Hepatocyte (in vitro differentiated cells): ENCODE data around the gene SLC66A1. TPM values are rescaled to one million over a fixed set of nuclear protein-coding genes. Genes with fewer than 3 reads are reported as not detected.
"Not testable (repeated sequence)": the region's sequence is repeated elsewhere in the genome, so short reads cannot be mapped to it uniquely, and the experiment has no call there.

Experiments used
- DNase-seq: peaks from one replicate; pipeline ENCODE4 v3.0.0-alpha.2; 2016; ENCODE audit warnings: low spot score
- H2AFZ ChIP-seq: fragments of 200-600 bp; sonication (generic); 2 replicates; pipeline ENCODE4 v1.6.0; 2016; ENCODE audit warnings: antibody characterized with exemption, mild to moderate bottlenecking
- H3K27ac ChIP-seq: fragments of 200-600 bp; sonication (generic); 2 replicates; pipeline ENCODE4 v1.5.1; 2016; ENCODE audit warnings: mild to moderate bottlenecking
- H3K27me3 ChIP-seq: fragments of 200-600 bp; sonication (generic); 2 replicates; pipeline ENCODE4 v1.6.1; 2016
- H3K36me3 ChIP-seq: fragments of 200-600 bp; sonication (generic); replicated peaks from 2 replicates; pipeline ENCODE4 v1.5.1; 2016; ENCODE audit warnings: low read depth; ENCODE audit not compliant: insufficient read depth
- H3K4me1 ChIP-seq: fragments of 200-600 bp; sonication (generic); 2 replicates; pipeline ENCODE4 v1.5.1; 2016; ENCODE audit warnings: mild to moderate bottlenecking, moderate library complexity; ENCODE audit not compliant: insufficient read depth
- H3K4me2 ChIP-seq: fragments of 200-600 bp; sonication (generic); 2 replicates; pipeline ENCODE4 v1.6.0; 2016
- H3K4me3 ChIP-seq: fragments of 200-600 bp; sonication (generic); 2 replicates; pipeline ENCODE4 v1.5.1; 2016; ENCODE audit warnings: mild to moderate bottlenecking
- H3K79me2 ChIP-seq: fragments of 200-600 bp; sonication (generic); 2 replicates; pipeline ENCODE4 v1.6.0; 2017; ENCODE audit warnings: mild to moderate bottlenecking
- H3K9me2 ChIP-seq: fragments of 200-600 bp; sonication (generic); replicated peaks from 2 replicates; pipeline ENCODE4 v1.6.0; 2017; ENCODE audit warnings: mild to moderate bottlenecking; ENCODE audit not compliant: insufficient read depth
- H3K9me3 ChIP-seq: fragments of 200-600 bp; sonication (generic); 2 replicates; pipeline ENCODE4 v1.5.1; 2016; ENCODE audit warnings: low read depth, mild to moderate bottlenecking
- H4K20me1 ChIP-seq: fragments of 200-600 bp; sonication (generic); 2 replicates; pipeline ENCODE4 v1.6.0; 2016; ENCODE audit warnings: mild to moderate bottlenecking; ENCODE audit not compliant: insufficient read depth, poor library complexity, severe bottlenecking
- CTCF ChIP-seq: fragments of 200-600 bp; sonication (generic); IDR thresholded peaks from 2 replicates; pipeline ENCODE4 v1.5.1; 2016; ENCODE audit warnings: antibody characterized with exemption, mild to moderate bottlenecking; ENCODE audit not compliant: poor library complexity
- EZH2 ChIP-seq: fragments of 200-600 bp; sonication (generic); IDR thresholded peaks from 2 replicates; pipeline ENCODE4 v1.6.1; 2016; ENCODE audit warnings: antibody characterized with exemption, mild to moderate bottlenecking, borderline replicate concordance
- EZH2phosphoT487 ChIP-seq: fragments of 200-600 bp; sonication (generic); IDR thresholded peaks from one replicate; pipeline ENCODE4 v1.6.1; 2018; ENCODE audit warnings: antibody characterized with exemption, mild to moderate bottlenecking, low read depth, moderate library complexity; ENCODE audit not compliant: unreplicated experiment, severe bottlenecking
- WGBS: methylation state at CpG from one replicate; pipeline ENCODE4 v1.1.6; 2016; ENCODE audit warnings: low lambda C conversion rate; ENCODE audit errors: missing lambda C conversion rate; 5-methylcytosine and 5-hydroxymethylcytosine counted together
- polyA plus RNA-seq: library from polyadenylated mRNA; unstranded; fragments of >200 nt; fragmentation: Nextera tagmentation; extraction: Ambion mirVana; gene quantifications from 2 replicates; pipeline ENCODE4 v1.2.1, GENCODE V29; 2016
- total RNA-seq: library from RNA; depleted of rRNA; stranded (reverse); fragments of >200 nt; gene quantifications from 2 replicates; pipeline ENCODE4 v1.2.3, GENCODE V29; 2014

SLC66A1 gene
- total and polyA plus RNA-seq, 2 experiments from 2014 or later: 28.2 to 39.6 TPM

DNA sequence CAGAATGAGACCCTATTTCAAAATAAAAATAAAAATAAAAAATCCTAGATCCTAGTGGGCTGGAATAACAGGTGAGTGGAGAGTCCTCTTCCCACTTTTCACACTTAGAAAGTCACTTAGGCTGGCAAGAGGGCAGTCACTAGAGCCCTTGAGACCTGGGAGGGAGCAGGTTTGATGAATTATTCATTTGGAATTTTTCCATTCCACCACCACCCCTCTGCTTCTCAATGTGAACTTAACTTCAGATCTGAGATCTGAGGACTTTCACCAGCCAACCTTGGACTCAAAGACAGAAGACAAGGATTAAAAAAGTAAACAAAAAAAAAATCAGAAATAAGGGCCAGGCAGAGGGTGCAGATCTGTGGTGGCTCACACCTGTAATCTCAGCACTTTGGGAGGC, 40.1 kb upstream of the SLC66A1 start:
- no peaks in the 10 kb centered on the region for H3K9me2 ChIP-seq
- no peak for DNase-seq
- H3K79me2 ChIP-seq: no peaks in the 10 kb centered on the region
- no peak overlapping the region for H3K27ac ChIP-seq
- H3K4me1 ChIP-seq: no peaks in the 10 kb centered on the region
- no peak overlapping the region for H2AFZ ChIP-seq
- no peaks in the 10 kb centered on the region for H3K9me3 ChIP-seq
- H3K4me2 ChIP-seq: no peak overlapping the region
- H3K27me3 ChIP-seq: no peaks in the 10 kb centered on the region
- no peaks in the 10 kb centered on the region for H3K36me3 ChIP-seq
- no peaks in the 10 kb centered on the region for H4K20me1 ChIP-seq
- H3K4me3 ChIP-seq: no peak overlapping the region
- TF ChIP-seq EZH2: no peak
- no peak for TF ChIP-seq EZH2phosphoT487
- TF ChIP-seq CTCF: no peak

DNA sequence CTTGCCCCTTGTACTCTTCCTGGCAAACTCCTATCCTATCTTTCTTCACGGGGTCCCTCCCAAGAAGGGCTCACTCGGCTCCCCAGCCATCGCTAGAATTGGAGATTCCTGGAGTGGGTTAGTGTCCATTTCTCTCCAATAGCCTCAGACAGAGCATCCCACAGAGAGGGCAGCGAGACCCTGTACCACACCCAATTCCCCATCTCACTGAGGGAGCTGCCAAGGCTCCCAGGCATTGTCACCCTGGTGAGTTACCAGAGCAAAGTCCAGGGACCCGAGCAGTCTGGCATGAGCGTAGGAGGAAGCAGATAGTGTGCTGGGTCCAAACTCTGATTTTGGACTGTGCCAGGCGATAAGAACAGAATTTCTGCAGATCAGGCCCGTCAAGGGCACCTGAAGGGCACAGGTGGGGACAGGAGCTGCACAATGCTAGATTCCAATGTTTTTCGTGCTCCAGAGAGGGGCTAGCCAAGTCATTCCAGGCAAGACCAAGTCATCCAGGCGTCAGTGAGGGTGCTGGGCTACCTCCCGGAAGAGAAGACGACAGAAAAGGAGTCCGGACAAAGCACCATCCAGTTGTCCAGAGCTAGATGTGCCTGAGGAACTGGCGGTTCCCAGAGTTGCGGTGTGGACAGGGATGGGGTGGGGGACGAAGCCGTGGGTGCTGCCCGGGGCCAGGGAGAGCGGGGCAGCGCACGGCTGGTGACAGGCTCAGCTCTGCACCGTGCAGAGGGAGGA, 38.9 kb upstream of the SLC66A1 start:
- no peaks in the 10 kb centered on the region for H3K36me3 ChIP-seq
- no peak overlapping the region for H2AFZ ChIP-seq
- H3K4me1 ChIP-seq: no peaks in the 10 kb centered on the region
- DNase-seq: no peak
- H3K4me3 ChIP-seq: no peak overlapping the region
- H3K27ac ChIP-seq: no peak overlapping the region
- 94% methylated on average over 21 of the region's 22 CpGs for WGBS
- H4K20me1 ChIP-seq: no peaks in the 10 kb centered on the region
- H3K4me2 ChIP-seq: no peak overlapping the region
- TF ChIP-seq CTCF (no peak), EZH2 (no peak), EZH2phosphoT487 (no peak)
- no peaks in the 10 kb centered on the region for H3K9me2 ChIP-seq
- H3K9me3 ChIP-seq: no peaks in the 10 kb centered on the region
- H3K27me3 ChIP-seq: no peaks in the 10 kb centered on the region
- H3K79me2 ChIP-seq: no peaks in the 10 kb centered on the region

DNA sequence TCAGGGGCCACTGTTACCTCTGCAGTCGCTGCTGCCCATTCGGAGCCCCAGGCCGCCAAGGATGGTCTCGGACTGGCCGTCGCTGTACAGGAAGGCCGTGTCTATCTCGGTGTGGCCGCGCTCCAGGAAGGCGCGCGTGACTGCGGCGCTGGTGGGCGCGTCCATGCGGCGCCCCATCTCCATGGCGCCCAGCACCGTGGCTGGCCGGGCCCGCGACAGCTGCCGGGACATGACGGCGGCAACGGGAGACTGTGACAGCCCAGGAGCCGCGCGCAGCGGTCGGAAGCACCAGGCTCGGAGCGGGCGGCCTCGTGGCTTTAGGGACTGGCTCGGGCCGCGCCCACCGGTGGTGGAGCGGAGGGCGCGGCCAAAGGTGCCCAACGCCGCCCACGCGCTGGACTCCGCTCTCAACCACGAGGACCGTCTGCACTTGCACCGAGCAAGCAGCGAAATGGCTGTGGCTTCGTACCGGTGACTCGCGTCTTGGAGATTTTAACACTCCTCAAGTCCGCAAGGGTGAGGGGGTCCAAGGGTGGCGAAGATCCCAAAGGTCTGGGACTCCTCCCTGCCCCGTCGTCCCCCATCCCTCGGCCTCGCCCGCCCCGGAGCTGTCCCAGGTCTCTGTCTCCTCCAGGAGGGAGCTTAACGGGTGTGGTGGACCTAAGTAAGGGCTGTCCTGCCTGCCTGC, 38.1 kb upstream of the SLC66A1 start:
- not testable (repeated sequence) for DNase-seq, H3K9me3 ChIP-seq, H3K4me1 ChIP-seq, H3K4me3 ChIP-seq, H3K9me2 ChIP-seq, H2AFZ ChIP-seq, H3K27me3 ChIP-seq, H3K27ac ChIP-seq, H3K36me3 ChIP-seq, H4K20me1 ChIP-seq, H3K4me2 ChIP-seq, H3K79me2 ChIP-seq
- WGBS: 97% methylated on average over 33 of the region's 66 CpGs

DNA sequence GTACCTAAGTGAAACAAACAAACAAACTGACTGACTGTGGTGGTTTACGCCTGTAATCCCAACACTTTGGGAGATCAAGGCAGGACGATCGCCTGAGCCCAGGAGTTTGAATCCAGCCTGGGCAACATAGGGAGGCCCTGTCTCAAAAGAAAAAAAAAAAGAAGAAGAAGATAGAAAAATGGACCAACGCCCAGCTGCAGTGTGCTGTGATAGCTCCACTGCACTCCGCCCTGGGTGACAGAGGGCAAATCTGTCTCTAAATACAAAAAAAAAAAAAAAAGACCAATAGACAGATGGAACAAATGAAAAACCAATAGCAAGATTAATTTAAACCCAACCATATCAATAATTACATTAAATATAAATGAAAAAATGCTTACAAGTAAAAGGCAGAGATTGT, 37.5 kb upstream of the SLC66A1 start:
- no peak for DNase-seq
- Histone ChIP-seq H4K20me1 (no peaks in the 10 kb centered on the region), H3K36me3 (no peaks in the 10 kb centered on the region), H3K9me3 (no peaks in the 10 kb centered on the region), H2AFZ (no peak overlapping the region), H3K4me1 (no peaks in the 10 kb centered on the region), H3K79me2 (no peaks in the 10 kb centered on the region), H3K4me3 (no peak overlapping the region), H3K27me3 (no peaks in the 10 kb centered on the region), H3K4me2 (no peak overlapping the region), H3K27ac (no peak overlapping the region), H3K9me2 (no peaks in the 10 kb centered on the region)
- WGBS: 93% methylated on average over 5 of the region's 5 CpGs
- TF ChIP-seq EZH2phosphoT487 (no peak), CTCF (no peak), EZH2 (no peak)
